Activated T-helper 2 cell treated with anti-CD3 and anti-CD28 coated beads, Interferon-gamma antibody, Interleukin-2, Interleukin-4, amounts not matched to agents 10 μg/mL and 5 μg/mL and 100 μg/mL, durations not matched to agents 14 hours and 24 hours and 36 hours (primary cell): ENCODE data around the gene CSTA. TPM values are rescaled to one million over a fixed set of nuclear protein-coding genes. Genes with fewer than 3 reads are reported as not detected.

ENCODE experiments used
- DNase-seq: peaks from one replicate; pipeline ENCODE4 v3.0.0; 2021; ENCODE audit warnings: low spot score
- H3K27ac Mint-ChIP-seq: one replicate; pipeline ENCODE4 v1.8.0; 2021; ENCODE audit warnings: mixed read lengths
- H3K27me3 Mint-ChIP-seq: one replicate; pipeline ENCODE4 v1.8.0; 2021; ENCODE audit warnings: low read depth, mixed read lengths
- H3K36me3 Mint-ChIP-seq: one replicate; pipeline ENCODE4 v1.8.0; 2021; ENCODE audit warnings: low read depth, mixed read lengths
- H3K4me1 Mint-ChIP-seq: one replicate; pipeline ENCODE4 v1.8.0; 2021; ENCODE audit warnings: low read depth, mixed read lengths
- H3K4me3 Mint-ChIP-seq: one replicate; pipeline ENCODE4 v1.8.0; 2021; ENCODE audit warnings: low read depth, mild to moderate bottlenecking, moderate library complexity, mixed read lengths
- H3K9me3 Mint-ChIP-seq: one replicate; pipeline ENCODE4 v1.8.0; 2021; ENCODE audit warnings: mixed read lengths
- intact Hi-C: fragments of 100-400 bp; cut with micrococcal nuclease; formaldehyde crosslinking; loops from one replicate; pipeline ENCODE4 v1.15.1; 2023
- total RNA-seq: library from RNA; stranded (reverse); gene quantifications from 2 replicates; pipeline ENCODE4 v1.2.3, GENCODE V29; 2022

CSTA gene
- total RNA-seq, 1 donor from 2014 or later, result not detected

- no peak for DNase-seq
- intact Hi-C loops, result no loop called here
- Mint-ChIP-seq H3K27me3 (peaks cover 29% of the 10 kb centered on the region), H3K27ac (no peak overlapping the region), H3K4me3 (no peak overlapping the region), H3K4me1 (peaks cover 2% of the 10 kb centered on the region), H3K9me3 (no peaks in the 10 kb centered on the region), H3K36me3 (no peaks in the 10 kb centered on the region)
Observed at GRCh38 chr3:122307094-122307687, 17.9 kb upstream of the CSTA start.

- no peaks in the 10 kb centered on the region for H3K36me3 Mint-ChIP-seq
- H3K27me3 Mint-ChIP-seq, result peaks cover 29% of the 10 kb centered on the region
- no peak overlapping the region for H3K4me3 Mint-ChIP-seq
- H3K27ac Mint-ChIP-seq, result no peak overlapping the region
- intact Hi-C loops, result no loop called here
- peaks cover 6% of the 10 kb centered on the region for H3K4me1 Mint-ChIP-seq
- no peak for DNase-seq
- H3K9me3 Mint-ChIP-seq, result no peaks in the 10 kb centered on the region
Observed at GRCh38 chr3:122307976-122308375, 17.1 kb upstream of the CSTA start.

GRCh38 chr3:122310361-122310760 lies 14.7 kb upstream of the CSTA start:
- Mint-ChIP-seq H3K4me1 (peaks cover 12% of the 10 kb centered on the region), H3K27ac (no peak overlapping the region)

DNA sequence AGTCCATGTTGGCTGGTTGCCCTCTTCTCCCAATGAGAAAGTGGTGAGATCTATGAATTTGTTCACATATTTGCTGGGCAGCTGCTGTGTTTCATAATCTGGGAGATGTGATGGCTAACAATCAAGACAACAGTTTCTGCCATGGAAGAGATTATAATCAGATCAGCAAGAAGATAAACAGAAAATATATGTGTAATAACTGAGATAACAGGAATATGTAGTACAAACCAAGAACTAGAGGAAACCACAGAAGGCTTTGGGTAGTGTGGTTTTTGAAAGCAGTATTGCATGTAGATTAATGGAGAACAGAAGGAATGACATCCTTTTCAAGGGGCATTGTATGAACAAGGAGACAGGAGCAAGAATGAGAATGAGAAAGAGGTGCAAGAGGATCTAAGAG lies 12.2 kb upstream of the CSTA start:
- H3K4me1 Mint-ChIP-seq, result peaks cover 10% of the 10 kb centered on the region

More at GRCh38 chr3:122310361-122310760, 14.7 kb upstream of the CSTA start:
- H3K9me3 Mint-ChIP-seq, result no peaks in the 10 kb centered on the region
- no peak overlapping the region for H3K4me3 Mint-ChIP-seq
- intact Hi-C loops, result no loop called here
- H3K27me3 Mint-ChIP-seq, result peaks cover 31% of the 10 kb centered on the region
- no peak for DNase-seq
- H3K36me3 Mint-ChIP-seq, result no peaks in the 10 kb centered on the region

DNA sequence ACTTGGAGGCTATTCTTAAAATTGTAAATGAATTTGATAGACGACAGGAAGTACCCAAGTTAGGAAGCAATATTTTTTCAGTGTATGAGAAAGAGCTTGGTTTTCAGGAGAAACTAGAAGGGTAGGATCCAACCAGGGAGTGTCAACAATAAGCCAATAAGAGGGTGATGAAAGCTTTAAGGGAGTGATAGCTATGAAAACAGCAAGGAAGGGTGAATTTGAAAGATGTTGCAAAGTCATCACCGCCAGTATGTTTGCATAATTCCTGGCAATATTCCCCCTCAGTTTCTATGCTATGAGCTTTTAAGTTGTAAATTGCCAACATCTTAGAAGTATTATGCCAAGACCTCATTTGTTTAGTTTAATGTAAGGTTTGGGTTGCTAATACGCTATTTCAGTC lies 11.8 kb upstream of the CSTA start:
- no peak overlapping the region for H3K4me3 Mint-ChIP-seq
- no peaks in the 10 kb centered on the region for H3K36me3 Mint-ChIP-seq
- H3K4me1 Mint-ChIP-seq, result peaks cover 11% of the 10 kb centered on the region
- H3K9me3 Mint-ChIP-seq, result no peaks in the 10 kb centered on the region
- H3K27me3 Mint-ChIP-seq, result peaks cover 36% of the 10 kb centered on the region
- no peak for DNase-seq
- intact Hi-C loops, result no loop called here
- no peak overlapping the region for H3K27ac Mint-ChIP-seq

More for the DNA sequence above, 12.2 kb upstream of the CSTA start:
- Mint-ChIP-seq H3K4me3 (no peak overlapping the region), H3K9me3 (no peaks in the 10 kb centered on the region), H3K27me3 (peaks cover 33% of the 10 kb centered on the region), H3K27ac (no peak overlapping the region), H3K36me3 (no peaks in the 10 kb centered on the region)
- intact Hi-C loops, result no loop called here
- no peak for DNase-seq

DNA sequence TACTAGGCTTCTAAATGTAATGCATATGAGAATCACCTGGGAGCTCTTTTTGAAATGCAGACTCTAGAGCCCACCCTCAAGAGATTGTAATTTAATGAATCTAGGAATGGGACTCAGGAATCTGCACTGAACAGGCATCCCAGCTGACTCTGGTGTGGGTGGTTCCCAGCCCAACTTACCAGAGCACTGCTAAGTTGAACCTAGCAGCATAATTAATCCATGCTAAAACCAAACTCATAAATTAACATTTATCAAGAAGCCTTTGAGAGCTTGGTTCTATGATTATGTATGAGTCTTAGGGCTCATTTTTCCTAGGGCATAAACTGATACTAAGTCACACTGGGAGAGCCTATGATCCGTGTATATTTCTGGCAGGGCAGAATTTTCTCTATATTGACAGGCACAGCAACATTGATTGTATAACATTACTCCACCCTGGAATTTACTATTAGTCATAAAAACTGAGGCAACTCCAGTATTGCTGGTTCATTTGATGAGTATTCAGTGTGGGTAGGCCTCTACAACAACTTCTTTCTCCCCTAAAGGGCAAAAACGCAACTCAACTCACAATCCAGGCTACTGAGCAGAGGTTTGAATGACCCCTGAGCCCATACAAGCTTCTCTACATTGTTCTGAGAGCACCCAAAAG lies 10.7 kb upstream of the CSTA start:
- Mint-ChIP-seq H3K9me3 (peaks cover 5% of the 10 kb centered on the region), H3K4me1 (peaks cover 13% of the 10 kb centered on the region), H3K36me3 (no peaks in the 10 kb centered on the region), H3K27ac (no peak overlapping the region), H3K27me3 (peaks cover 29% of the 10 kb centered on the region), H3K4me3 (no peak overlapping the region)
- intact Hi-C loops, result no loop called here
- DNase-seq, result no peak

DNA sequence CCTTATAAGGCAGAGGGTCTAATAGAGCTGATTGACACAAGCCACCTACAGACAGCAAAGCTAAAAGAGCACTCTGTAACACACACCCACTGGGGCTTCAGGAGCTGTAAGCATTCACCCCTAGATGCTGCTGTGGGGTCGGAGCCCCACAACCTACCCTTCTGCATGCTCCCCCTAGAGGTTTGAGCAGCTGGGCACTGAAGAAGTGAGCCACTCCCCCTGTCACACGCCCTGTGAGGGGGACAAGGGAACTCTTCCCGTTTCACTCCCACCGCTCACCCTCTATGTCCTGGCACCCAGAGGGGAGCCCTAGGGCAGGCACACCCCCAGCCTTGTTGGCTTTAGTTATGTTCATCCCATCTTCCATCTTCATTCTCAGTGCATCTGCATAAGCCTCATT lies 9.4 kb upstream of the CSTA start:
- H3K4me3 Mint-ChIP-seq, result no peak overlapping the region
- H3K27me3 Mint-ChIP-seq, result peaks cover 25% of the 10 kb centered on the region
- no peak overlapping the region for H3K27ac Mint-ChIP-seq
- no peaks in the 10 kb centered on the region for H3K36me3 Mint-ChIP-seq
- intact Hi-C loops, result no loop called here
- no peak for DNase-seq
- peaks cover 14% of the 10 kb centered on the region for H3K9me3 Mint-ChIP-seq
- peaks cover 13% of the 10 kb centered on the region for H3K4me1 Mint-ChIP-seq

DNA sequence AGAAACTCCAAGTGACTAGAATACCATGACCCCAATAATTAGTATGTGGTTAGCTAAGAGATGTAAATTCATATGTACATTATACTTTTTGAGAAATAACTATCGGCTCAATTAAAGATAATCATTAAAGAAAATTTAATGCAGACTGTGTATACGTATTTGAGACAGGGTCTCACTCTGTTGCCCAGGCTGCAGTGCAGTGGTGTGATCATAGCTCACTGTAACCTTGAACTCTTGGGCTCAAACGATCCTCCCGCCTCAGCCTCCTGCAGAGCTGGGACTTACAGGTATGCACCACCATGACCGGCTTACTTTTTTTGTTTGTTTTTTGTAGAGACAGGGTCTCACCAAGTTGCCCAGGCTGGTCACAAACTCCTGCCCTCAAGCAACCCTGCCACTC lies 8.7 kb upstream of the CSTA start:
- peaks cover 14% of the 10 kb centered on the region for H3K9me3 Mint-ChIP-seq
- H3K4me1 Mint-ChIP-seq, result peaks cover 18% of the 10 kb centered on the region
- peaks cover 19% of the 10 kb centered on the region for H3K27me3 Mint-ChIP-seq
- intact Hi-C loops, result no loop called here
- no peak overlapping the region for H3K27ac Mint-ChIP-seq
- no peak overlapping the region for H3K4me3 Mint-ChIP-seq
- no peaks in the 10 kb centered on the region for H3K36me3 Mint-ChIP-seq
- no peak for DNase-seq

DNA sequence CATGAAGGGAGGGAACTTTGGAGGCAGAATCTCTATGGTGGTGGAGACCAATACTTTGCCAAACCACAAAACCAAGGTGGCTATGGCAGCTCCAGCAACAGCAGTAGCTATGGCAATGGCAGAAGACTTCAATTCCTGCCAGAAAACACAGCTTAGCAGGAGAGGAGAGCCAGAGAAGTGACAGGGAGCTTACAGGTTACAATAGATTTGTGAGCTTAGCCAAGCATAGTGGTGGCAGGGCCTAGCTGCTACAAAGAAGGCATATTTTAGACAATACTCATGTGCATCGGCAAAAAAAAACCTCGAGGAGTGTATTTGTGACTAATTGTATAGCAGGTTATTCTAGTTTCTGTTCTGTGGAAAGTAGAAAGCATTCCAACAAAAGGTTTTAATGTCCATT lies 6.4 kb upstream of the CSTA start:
- no peak for DNase-seq
- Mint-ChIP-seq H3K9me3 (peaks cover 14% of the 10 kb centered on the region), H3K27me3 (peaks cover 18% of the 10 kb centered on the region), H3K4me1 (peaks cover 27% of the 10 kb centered on the region), H3K36me3 (no peaks in the 10 kb centered on the region), H3K4me3 (no peak overlapping the region), H3K27ac (no peak overlapping the region)
- intact Hi-C loops, result no loop called here

GRCh38 chr3:122322095-122323075 lies 2.7 kb upstream of the CSTA start:
- H3K27me3 Mint-ChIP-seq, result peaks cover 20% of the 10 kb centered on the region
- DNase-seq, result peak; percentile 40
- intact Hi-C loops, result loop anchor here (1.0 kb wide), 3 partner anchors 23 to 288 kb away; no protein-coding TSS in a partner anchor
- no peak overlapping the region for H3K4me3 Mint-ChIP-seq
- peaks cover 32% of the 10 kb centered on the region for H3K4me1 Mint-ChIP-seq
- H3K9me3 Mint-ChIP-seq, result peaks cover 14% of the 10 kb centered on the region
- peak overlapping the region; percentile 47 for H3K27ac Mint-ChIP-seq
- no peaks in the 10 kb centered on the region for H3K36me3 Mint-ChIP-seq

- H3K36me3 Mint-ChIP-seq, result no peaks in the 10 kb centered on the region
- intact Hi-C loops, result no loop called here
- peaks cover 29% of the 10 kb centered on the region for H3K4me1 Mint-ChIP-seq
- no peaks in the 10 kb centered on the region for H3K9me3 Mint-ChIP-seq
- no peak overlapping the region for H3K4me3 Mint-ChIP-seq
- H3K27me3 Mint-ChIP-seq, result peaks cover 20% of the 10 kb centered on the region
- DNase-seq, result no peak
- no peak overlapping the region for H3K27ac Mint-ChIP-seq
Observed at GRCh38 chr3:122325769-122326168, 721 bp downstream of the CSTA start.

- H3K4me3 Mint-ChIP-seq, result no peak overlapping the region
- no peaks in the 10 kb centered on the region for H3K36me3 Mint-ChIP-seq
- DNase-seq, result no peak
- intact Hi-C loops, result no loop called here
- H3K9me3 Mint-ChIP-seq, result no peaks in the 10 kb centered on the region
- H3K27me3 Mint-ChIP-seq, result peaks cover 47% of the 10 kb centered on the region
- H3K27ac Mint-ChIP-seq, result no peak overlapping the region
- no peaks in the 10 kb centered on the region for H3K4me1 Mint-ChIP-seq
Observed at GRCh38 chr3:122331886-122332285, 6.8 kb downstream of the CSTA start.

DNA sequence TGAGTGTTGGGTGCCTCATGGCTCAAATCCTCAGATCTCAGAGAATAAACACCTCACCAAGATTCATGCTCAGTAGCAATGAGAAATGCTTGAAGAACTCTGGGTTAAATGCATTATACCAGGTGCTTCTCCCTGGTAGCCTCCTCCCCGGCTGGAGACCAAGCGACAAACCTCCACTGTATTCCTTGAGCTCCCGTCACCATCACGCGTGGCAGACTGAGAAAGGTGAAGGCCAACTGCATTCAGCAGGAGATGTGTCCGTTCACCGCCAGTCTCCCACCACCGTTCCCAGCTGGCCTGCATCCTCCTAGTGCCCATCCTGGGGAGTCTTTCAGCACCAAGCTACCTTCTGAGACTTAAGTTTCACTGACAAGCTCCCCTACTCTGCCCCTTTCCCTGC lies 7.5 kb downstream of the CSTA start:
- H3K27ac Mint-ChIP-seq, result no peak overlapping the region
- H3K4me1 Mint-ChIP-seq, result no peaks in the 10 kb centered on the region
- intact Hi-C loops, result no loop called here
- no peak overlapping the region for H3K4me3 Mint-ChIP-seq
- no peaks in the 10 kb centered on the region for H3K9me3 Mint-ChIP-seq
- DNase-seq, result no peak
- peaks cover 47% of the 10 kb centered on the region for H3K27me3 Mint-ChIP-seq
- H3K36me3 Mint-ChIP-seq, result no peaks in the 10 kb centered on the region
